ENCODE data around the gene BMP10.

GRCh38 chr2:68824831-68825230, 46.4 kb downstream of the BMP10 start:
- TF ChIP-seq CTCF (conservative IDR thresholded peaks at IDR 0.05; ENCODE audit: low read length): no peak
- TF ChIP-seq EZH2phosphoT487 (IDR thresholded peaks at IDR 0.05; ENCODE audit: borderline replicate concordance): no peak
